ENCODE measurements around the gene BMPER. TPM values are rescaled to one million over a fixed set of nuclear protein-coding genes. Genes with fewer than 3 reads are reported as not detected.

BMPER gene
- total RNA-seq, 6 donors from 2014 or later: 2.5 to 15.6 (median 9.4) TPM

- WGBS, 2 donors: 71 to 86% methylated on average over 4 of the region's 4 CpGs
- H3K27ac ChIP-seq: no peak overlapping the region
- H3K4me1 ChIP-seq: no peaks in the 10 kb centered on the region
- H3K36me3 ChIP-seq: no peaks in the 10 kb centered on the region
- TF ChIP-seq POLR2A (IDR thresholded peaks at IDR 0.05) (no peak), EP300 (IDR thresholded peaks at IDR 0.05) (no peak), CTCF (IDR thresholded peaks at IDR 0.05) (no peak), POLR2AphosphoS5 (IDR thresholded peaks at IDR 0.05) (no peak)
- no peaks in the 10 kb centered on the region for H3K27me3 ChIP-seq
- no peaks in the 10 kb centered on the region for H3K9me3 ChIP-seq
- no peak for DNase-seq
- no peak overlapping the region for H3K4me3 ChIP-seq
- no peak for ATAC-seq (ENCODE audit: low FRiP score in 2 of 2)
These were observed 110.3 kb downstream of the BMPER start for GRCh38 chr7:34015651-34016050.

DNA sequence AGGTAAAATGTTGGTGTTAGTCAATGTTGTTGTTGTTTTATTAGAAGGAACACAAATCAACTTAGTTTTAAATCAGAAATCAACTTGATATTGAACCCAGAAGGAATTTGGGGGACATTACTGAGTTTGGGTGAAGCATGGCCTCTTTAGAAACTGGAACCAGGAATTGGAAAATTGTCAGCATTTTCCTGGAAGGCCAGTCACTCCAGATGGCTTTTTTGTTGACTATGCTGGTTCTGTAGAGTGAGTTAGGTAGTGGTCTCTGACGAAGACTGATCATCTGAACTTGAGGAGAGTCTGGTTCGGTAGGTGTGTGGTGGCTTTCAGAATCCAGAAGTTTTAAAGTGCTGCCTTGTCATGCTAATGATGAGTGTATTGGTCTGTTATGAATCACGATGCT is 111.5 kb downstream of the BMPER start:
- DNase-seq (no peak), ATAC-seq (ENCODE audit: low FRiP score in 2 of 2) (no peak)
- no peak overlapping the region for H3K4me3 ChIP-seq
- H3K9me3 ChIP-seq: no peaks in the 10 kb centered on the region
- TF ChIP-seq POLR2A (IDR thresholded peaks at IDR 0.05) (no peak), CTCF (IDR thresholded peaks at IDR 0.05) (no peak), EP300 (IDR thresholded peaks at IDR 0.05) (no peak), POLR2AphosphoS5 (IDR thresholded peaks at IDR 0.05) (no peak)
- no peaks in the 10 kb centered on the region for H3K36me3 ChIP-seq
- H3K27me3 ChIP-seq: no peaks in the 10 kb centered on the region
- no peak overlapping the region for H3K27ac ChIP-seq
- WGBS, 2 donors: 90 to 93% methylated on average over 3 of the region's 3 CpGs
- no peaks in the 10 kb centered on the region for H3K4me1 ChIP-seq

GRCh38 chr7:34019301-34019790 is 114.0 kb downstream of the BMPER start:
- peak in 1 of 2 donors; percentile 85 for DNase-seq

DNA sequence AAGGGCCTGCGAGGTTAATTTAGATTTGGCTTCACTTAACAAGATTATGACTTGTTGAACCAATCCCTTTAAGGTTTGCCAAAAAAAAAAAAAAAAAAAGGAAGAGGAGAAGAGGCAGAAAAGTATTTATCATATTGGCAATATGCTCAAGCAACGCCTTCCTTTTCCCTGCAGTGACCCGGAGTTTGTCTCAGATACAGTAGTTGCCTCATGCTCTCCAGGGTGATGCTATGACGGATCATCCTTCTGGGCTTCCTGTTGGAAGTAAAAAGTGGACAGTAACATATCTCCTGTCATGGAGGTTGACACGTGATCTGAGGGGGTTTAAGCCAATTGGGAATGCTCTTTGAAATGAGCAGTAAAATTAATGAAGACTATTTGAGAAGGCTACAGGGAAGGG is 117.3 kb downstream of the BMPER start:
- Histone ChIP-seq H3K27me3 (no peaks in the 10 kb centered on the region), H3K9me3 (no peaks in the 10 kb centered on the region), H3K27ac (no peak overlapping the region), H3K4me3 (no peak overlapping the region), H3K36me3 (no peaks in the 10 kb centered on the region), H3K4me1 (peaks cover 0 to 6% (median 0%) of the 10 kb centered on the region in 4 donors)
- WGBS, 2 donors: 73 to 76% methylated on average over 5 of the region's 5 CpGs
- TF ChIP-seq POLR2AphosphoS5 (IDR thresholded peaks at IDR 0.05) (no peak), CTCF (IDR thresholded peaks at IDR 0.05) (no peak), POLR2A (IDR thresholded peaks at IDR 0.05) (no peak), EP300 (IDR thresholded peaks at IDR 0.05) (no peak)
- DNase-seq (no peak), ATAC-seq (ENCODE audit: low FRiP score in 2 of 2) (no peak)

More at GRCh38 chr7:34019301-34019790, 114.0 kb downstream of the BMPER start:
- H3K27ac ChIP-seq: no peak overlapping the region
- no peak overlapping the region for H3K4me3 ChIP-seq
- peak; percentile 85 to 96 for ATAC-seq (ENCODE audit: low FRiP score in 2 of 2)
- H3K9me3 ChIP-seq: no peaks in the 10 kb centered on the region
- no peaks in the 10 kb centered on the region for H3K4me1 ChIP-seq
- WGBS, 2 donors: 63 to 81% methylated on average over 7 of the region's 7 CpGs
- peak; percentile 48 to 71 for TF ChIP-seq POLR2AphosphoS5 (IDR thresholded peaks at IDR 0.05)
- TF ChIP-seq POLR2A (IDR thresholded peaks at IDR 0.05): no peak
- peak in 1 of 4 donors; percentile 91 for TF ChIP-seq EP300 (IDR thresholded peaks at IDR 0.05)
- H3K27me3 ChIP-seq: no peaks in the 10 kb centered on the region
- H3K36me3 ChIP-seq: no peaks in the 10 kb centered on the region

DNA sequence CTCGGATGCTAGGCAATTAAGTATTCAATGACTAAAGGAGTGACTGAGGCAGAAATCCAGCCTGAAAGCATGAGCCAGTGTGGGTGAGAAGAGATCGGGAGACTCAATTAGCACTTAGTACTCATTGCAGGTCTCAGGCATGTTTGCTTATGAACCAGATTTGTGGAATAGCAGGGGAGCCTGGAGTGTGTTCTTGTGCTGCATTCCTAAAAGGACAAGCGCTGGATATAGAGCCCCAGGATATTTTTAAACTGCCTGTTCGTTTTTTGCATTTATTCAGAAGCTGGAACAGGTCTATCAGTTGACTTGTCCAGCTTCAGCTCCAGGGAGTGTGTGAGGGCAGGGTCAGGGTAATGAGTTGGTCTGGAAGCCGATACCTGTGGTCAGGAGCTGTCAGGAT is 120.3 kb downstream of the BMPER start:
- DNase-seq (peak in 1 of 2 donors; percentile 28), ATAC-seq (ENCODE audit: low FRiP score in 2 of 2) (peak; percentile 23 to 77)
- WGBS, 2 donors: 49 to 53% methylated on average over 5 of the region's 5 CpGs
- H3K36me3 ChIP-seq: no peaks in the 10 kb centered on the region
- no peaks in the 10 kb centered on the region for H3K9me3 ChIP-seq
- H3K4me1 ChIP-seq: peaks cover 0 to 6% (median 0%) of the 10 kb centered on the region in 4 donors
- no peaks in the 10 kb centered on the region for H3K27me3 ChIP-seq
- no peak overlapping the region for H3K4me3 ChIP-seq
- no peak for TF ChIP-seq POLR2AphosphoS5 (IDR thresholded peaks at IDR 0.05)
- TF ChIP-seq EP300 (IDR thresholded peaks at IDR 0.05): no peak
- TF ChIP-seq CTCF (IDR thresholded peaks at IDR 0.05): no peak
- no peak for TF ChIP-seq POLR2A (IDR thresholded peaks at IDR 0.05)
- no peak overlapping the region for H3K27ac ChIP-seq

Data from upper lobe of left lung (tissue), 6 donors.